Breast epithelium (tissue), 3 donors: Measurements from ENCODE around the gene MARCHF7.

Experiments used
- CTCF ChIP-seq, 3 donors: fragments of 450-650 bp; IDR thresholded peaks; one replicate each; pipeline ENCODE4 v1.5.1; 2016 to 2017; ENCODE audit warnings: antibody characterized with exemption in 3 of 3, mild to moderate bottlenecking in 3 of 3, moderate library complexity in 3 of 3
- POLR2A ChIP-seq: fragments of 450-650 bp; IDR thresholded peaks from one replicate; pipeline ENCODE4 v1.6.1; 2016; ENCODE audit warnings: antibody characterized with exemption, mild to moderate bottlenecking, moderate library complexity
- POLR2AphosphoS5 ChIP-seq, 3 donors: sonication (generic); formaldehyde crosslinking; IDR thresholded peaks; one replicate each; pipeline ENCODE4 v1.6.1; 2017; ENCODE audit warnings: antibody characterized with exemption in 3 of 3

GRCh38 chr2:159728629-159729028, 16.3 kb downstream of the MARCHF7 start:
- TF ChIP-seq POLR2A (no peak), CTCF (IDR thresholded peaks at IDR 0.05) (no peak), POLR2AphosphoS5 (IDR thresholded peaks at IDR 0.05) (no peak)
